ENCODE data around the gene KAT5. TPM values are rescaled to one million over a fixed set of nuclear protein-coding genes. Genes with fewer than 3 reads are reported as not detected.
A peak's percentile ranks its signal among the peaks of the same experiment; 100 is the strongest.

KAT5 gene
- total and polyA plus RNA-seq, 4 donors = 45.3 to 95.3 (median 79.3) TPM

DNA sequence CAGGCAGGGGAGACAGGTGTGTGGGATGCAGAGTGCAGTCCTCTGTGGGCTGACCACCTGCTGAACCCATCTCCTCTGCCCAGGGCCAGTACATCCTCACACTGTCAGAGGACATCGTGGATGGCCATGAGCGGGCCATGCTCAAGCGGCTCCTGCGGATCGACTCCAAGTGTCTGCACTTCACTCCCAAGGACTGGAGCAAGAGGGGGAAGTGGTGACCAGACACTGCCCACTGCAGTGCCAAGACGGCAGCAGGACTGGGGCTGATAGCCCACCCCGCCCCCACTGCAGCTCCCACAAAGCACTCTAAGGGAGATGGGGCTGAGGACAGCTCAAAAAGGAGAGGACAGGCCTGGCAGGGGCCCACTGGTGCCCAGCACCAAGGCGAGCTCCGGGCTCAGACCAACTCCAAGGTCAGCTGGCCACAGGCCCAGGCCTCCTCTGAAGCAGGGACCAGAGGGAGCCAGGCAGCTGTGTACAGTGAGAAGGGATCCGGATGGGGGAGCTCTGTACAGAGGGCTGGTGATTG, 7.0 kb downstream of the KAT5 start:
- DNase-seq = no peak
- no peak overlapping the region for H3K9ac ChIP-seq (ENCODE audit: insufficient read depth in 1 of 2, low read length in 2 of 2)
- TF ChIP-seq, protein P1, sequence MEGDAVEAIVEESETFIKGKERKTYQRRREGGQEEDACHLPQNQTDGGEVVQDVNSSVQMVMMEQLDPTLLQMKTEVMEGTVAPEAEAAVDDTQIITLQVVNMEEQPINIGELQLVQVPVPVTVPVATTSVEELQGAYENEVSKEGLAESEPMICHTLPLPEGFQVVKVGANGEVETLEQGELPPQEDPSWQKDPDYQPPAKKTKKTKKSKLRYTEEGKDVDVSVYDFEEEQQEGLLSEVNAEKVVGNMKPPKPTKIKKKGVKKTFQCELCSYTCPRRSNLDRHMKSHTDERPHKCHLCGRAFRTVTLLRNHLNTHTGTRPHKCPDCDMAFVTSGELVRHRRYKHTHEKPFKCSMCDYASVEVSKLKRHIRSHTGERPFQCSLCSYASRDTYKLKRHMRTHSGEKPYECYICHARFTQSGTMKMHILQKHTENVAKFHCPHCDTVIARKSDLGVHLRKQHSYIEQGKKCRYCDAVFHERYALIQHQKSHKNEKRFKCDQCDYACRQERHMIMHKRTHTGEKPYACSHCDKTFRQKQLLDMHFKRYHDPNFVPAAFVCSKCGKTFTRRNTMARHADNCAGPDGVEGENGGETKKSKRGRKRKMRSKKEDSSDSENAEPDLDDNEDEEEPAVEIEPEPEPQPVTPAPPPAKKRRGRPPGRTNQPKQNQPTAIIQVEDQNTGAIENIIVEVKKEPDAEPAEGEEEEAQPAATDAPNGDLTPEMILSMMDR (IDR thresholded peaks at IDR 0.05; ENCODE audit: control extremely low read depth, extremely low read depth) = no peak
- H3K4me3 ChIP-seq = no peak overlapping the region
- ATAC-seq (ENCODE audit: insufficient read depth, low FRiP score) = no peak
- H3K27ac ChIP-seq (ENCODE audit: low read depth in 1 of 2, low read length in 1 of 2) = no peak overlapping the region
- no peaks in the 10 kb centered on the region for H3K9me3 ChIP-seq (ENCODE audit: control insufficient read depth in 4 of 4, insufficient read depth in 3 of 4, low read length in 3 of 4)
- 74 to 81% methylated on average over 10 of the region's 10 CpGs for WGBS, 2 donors
- H3K36me3 ChIP-seq (ENCODE audit: control insufficient read depth in 4 of 4, insufficient read depth in 4 of 4, low read length in 4 of 4) = peaks cover 9 to 51% (median 43%) of the 10 kb centered on the region in 4 donors
- H3K27me3 ChIP-seq (ENCODE audit: control insufficient read depth in 3 of 3, insufficient read depth in 3 of 3, low read length in 2 of 3) = no peaks in the 10 kb centered on the region
- peaks cover 0 to 17% (median 8%) of the 10 kb centered on the region in 5 donors for H3K4me1 ChIP-seq (ENCODE audit: control insufficient read depth in 5 of 5, insufficient read depth in 5 of 5, low read length in 5 of 5)

DNA sequence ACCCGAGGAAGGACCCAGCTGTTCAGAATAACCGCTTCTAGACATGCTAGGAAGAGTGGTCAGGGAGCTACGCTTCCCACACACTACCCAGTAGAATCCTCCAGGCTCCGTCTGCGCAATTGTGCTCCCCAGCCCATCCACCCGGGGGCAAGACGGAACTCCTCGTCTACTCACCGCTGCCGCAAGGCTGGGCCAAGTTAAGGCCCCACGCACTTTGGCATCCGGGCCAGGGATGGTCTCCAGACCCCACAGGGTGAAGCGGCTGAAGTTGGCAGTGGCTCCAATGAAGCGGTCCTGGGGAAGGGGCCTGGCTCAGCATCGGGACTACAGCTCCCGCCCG, 7.8 kb downstream of the KAT5 start:
- TF ChIP-seq, protein P1 (IDR thresholded peaks at IDR 0.05; ENCODE audit: control extremely low read depth, extremely low read depth) = no peak
- ATAC-seq (ENCODE audit: insufficient read depth, low FRiP score) = peak; percentile 7
- peak in 1 of 3 donors; percentile 35 for DNase-seq

DNA sequence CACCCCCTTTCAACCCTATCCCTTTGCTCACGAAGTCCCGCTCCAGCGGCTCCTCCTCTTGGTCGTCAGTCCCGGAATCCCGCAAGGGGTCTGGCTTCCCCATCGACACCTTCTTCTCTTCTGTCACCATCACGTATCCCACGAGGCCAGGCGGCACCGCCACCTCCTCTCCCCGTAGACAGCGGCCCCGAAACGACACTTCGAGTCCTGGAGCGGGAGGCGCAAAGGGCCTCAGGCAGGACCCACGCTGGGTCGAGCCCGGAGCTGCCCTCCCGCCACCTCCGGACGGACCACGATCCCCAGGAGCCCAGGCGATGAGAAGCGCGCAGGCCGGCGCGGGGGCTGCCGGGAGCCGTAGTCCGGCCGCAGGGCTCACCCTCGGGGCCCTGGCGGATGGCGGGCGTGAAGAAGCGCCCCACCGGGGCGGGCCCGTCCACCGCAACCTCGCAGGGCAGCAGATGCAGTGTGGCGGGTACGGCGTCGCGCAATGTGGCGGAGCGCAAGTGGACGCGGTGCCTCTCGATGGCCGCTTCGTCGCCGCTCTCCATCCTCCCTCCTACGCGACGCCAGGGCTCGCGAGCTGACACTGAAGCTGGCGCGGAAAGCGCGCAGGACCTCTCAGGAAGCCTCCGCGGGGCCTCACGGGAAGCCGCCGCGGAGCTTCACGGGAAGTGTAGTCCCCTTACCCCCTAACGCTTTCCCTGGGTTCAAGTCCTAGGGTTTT, 8.3 kb downstream of the KAT5 start, which contains the start of gene RNASEH2C:
TSS of gene RNASEH2C (minus strand) at position 588 of the 724 bp plus-strand sequence. CDS start at position 548, 40 bp downstream.
- DNase-seq = peak; percentile 84 to 93 (median 90)
- TF ChIP-seq, protein P1 (IDR thresholded peaks at IDR 0.05; ENCODE audit: control extremely low read depth, extremely low read depth) = no peak
- Histone ChIP-seq H3K4me1 (ENCODE audit: control insufficient read depth in 5 of 5, insufficient read depth in 5 of 5, low read length in 5 of 5) (peaks cover 0 to 17% (median 8%) of the 10 kb centered on the region in 5 donors), H3K36me3 (ENCODE audit: control insufficient read depth in 4 of 4, insufficient read depth in 4 of 4, low read length in 4 of 4) (peaks cover 7 to 38% (median 30%) of the 10 kb centered on the region in 4 donors), H3K27ac (ENCODE audit: low read depth in 1 of 2, low read length in 1 of 2) (peak within 1 kb of the TSS; percentile 83 to 93), H3K27me3 (ENCODE audit: control insufficient read depth in 3 of 3, insufficient read depth in 3 of 3, low read length in 2 of 3) (no peaks in the 10 kb centered on the region), H3K9me3 (ENCODE audit: control insufficient read depth in 4 of 4, insufficient read depth in 3 of 4, low read length in 3 of 4) (no peaks in the 10 kb centered on the region), H3K9ac (ENCODE audit: insufficient read depth in 1 of 2, low read length in 2 of 2) (peak within 1 kb of the TSS in 1 of 2 donors; percentile 78), H3K4me3 (peak within 1 kb of the TSS; percentile 69)
- ATAC-seq (ENCODE audit: insufficient read depth, low FRiP score) = peak; percentile 93
- WGBS, 2 donors = 0% methylated on average over 61 to 76 of the region's 76 CpGs

More for the DNA sequence above, 7.8 kb downstream of the KAT5 start:
- H3K9ac ChIP-seq (ENCODE audit: insufficient read depth in 1 of 2, low read length in 2 of 2) = peak overlapping the region in 1 of 2 donors; percentile 78
- H3K4me1 ChIP-seq (ENCODE audit: control insufficient read depth in 5 of 5, insufficient read depth in 5 of 5, low read length in 5 of 5) = peaks cover 0 to 17% (median 8%) of the 10 kb centered on the region in 5 donors
- no peaks in the 10 kb centered on the region for H3K9me3 ChIP-seq (ENCODE audit: control insufficient read depth in 4 of 4, insufficient read depth in 3 of 4, low read length in 3 of 4)
- peak overlapping the region; percentile 83 to 93 for H3K27ac ChIP-seq (ENCODE audit: low read depth in 1 of 2, low read length in 1 of 2)
- WGBS, 2 donors = 3 to 7% methylated on average over 15 to 17 of the region's 17 CpGs
- H3K27me3 ChIP-seq (ENCODE audit: control insufficient read depth in 3 of 3, insufficient read depth in 3 of 3, low read length in 2 of 3) = no peaks in the 10 kb centered on the region
- H3K4me3 ChIP-seq = peak overlapping the region; percentile 69
- H3K36me3 ChIP-seq (ENCODE audit: control insufficient read depth in 4 of 4, insufficient read depth in 4 of 4, low read length in 4 of 4) = peaks cover 9 to 43% (median 35%) of the 10 kb centered on the region in 4 donors
